Stimulated activated naive CD8-positive, alpha-beta T cell treated with anti-CD3 and anti-CD28 coated beads, Interleukin-15, amount 100 ng/mL, for 72 hours (primary cell): ENCODE results near the gene BTRC.

Experiments
- ATAC-seq: fragments of 150-1000 bp; cut with Tn5 transposase; 2 replicates; pipeline ENCODE4 v1.10.0; 2021; ENCODE audit warnings: mild to moderate bottlenecking, moderate library complexity
- DNase-seq, 2 donors: peaks; one replicate each; pipeline ENCODE4 v3.0.0; 2021 to 2022
- H3K27ac Mint-ChIP-seq, 2 donors: one replicate each; pipeline ENCODE4 v1.8.0; 2022; ENCODE audit warnings: mild to moderate bottlenecking in 2 of 2, mixed read lengths in 2 of 2, moderate library complexity in 2 of 2
- H3K27me3 Mint-ChIP-seq: one replicate; pipeline ENCODE4 v1.8.0; 2022; ENCODE audit warnings: mixed read lengths
- H3K4me1 Mint-ChIP-seq: one replicate; pipeline ENCODE4 v1.8.0; 2022; ENCODE audit warnings: mild to moderate bottlenecking, mixed read lengths
- H3K4me3 Mint-ChIP-seq, 2 donors: one replicate each; pipeline ENCODE4 v1.8.0; 2022; ENCODE audit warnings: mild to moderate bottlenecking in 2 of 2, mixed read lengths in 2 of 2, moderate library complexity in 1 of 2
- H3K9me3 Mint-ChIP-seq, 2 donors: one replicate each; pipeline ENCODE4 v1.8.0; 2022; ENCODE audit warnings: mixed read lengths in 2 of 2

The BTRC gene

GRCh38 chr10:101493249-101493648 lies 139.3 kb downstream of the BTRC start:
- Mint-ChIP-seq H3K4me3 (no peak overlapping the region), H3K27ac (no peak overlapping the region), H3K9me3 (no peaks in the 10 kb centered on the region), H3K27me3 (no peaks in the 10 kb centered on the region), H3K4me1 (no peaks in the 10 kb centered on the region)
- ATAC-seq (no peak), DNase-seq (no peak)

GRCh38 chr10:101493782-101494281 lies 139.9 kb downstream of the BTRC start:
- Mint-ChIP-seq H3K4me1 (no peaks in the 10 kb centered on the region), H3K9me3 (no peaks in the 10 kb centered on the region), H3K27ac (no peak overlapping the region), H3K27me3 (no peaks in the 10 kb centered on the region), H3K4me3 (no peak overlapping the region)
- ATAC-seq = no peak
- no peak for DNase-seq

- H3K27me3 Mint-ChIP-seq = no peaks in the 10 kb centered on the region
- H3K4me3 Mint-ChIP-seq = no peak overlapping the region
- no peaks in the 10 kb centered on the region for H3K4me1 Mint-ChIP-seq
- no peaks in the 10 kb centered on the region for H3K9me3 Mint-ChIP-seq
- ATAC-seq (no peak), DNase-seq (no peak)
- no peak overlapping the region for H3K27ac Mint-ChIP-seq
Measured at GRCh38 chr10:101494650-101495049, 140.7 kb downstream of the BTRC start.

- H3K27me3 Mint-ChIP-seq = no peaks in the 10 kb centered on the region
- H3K4me1 Mint-ChIP-seq = no peaks in the 10 kb centered on the region
- ATAC-seq = no peak
- H3K27ac Mint-ChIP-seq = no peak overlapping the region
- DNase-seq = no peak
- H3K4me3 Mint-ChIP-seq = no peak overlapping the region
- no peaks in the 10 kb centered on the region for H3K9me3 Mint-ChIP-seq
Measured at GRCh38 chr10:101495324-101495925, 141.5 kb downstream of the BTRC start.

GRCh38 chr10:101504438-101504837 lies 150.5 kb downstream of the BTRC start:
- Mint-ChIP-seq H3K9me3 (no peaks in the 10 kb centered on the region), H3K4me3 (no peak overlapping the region), H3K27me3 (no peaks in the 10 kb centered on the region), H3K4me1 (no peaks in the 10 kb centered on the region), H3K27ac (no peak overlapping the region)
- DNase-seq = no peak
- ATAC-seq = no peak

GRCh38 chr10:101506829-101507661 lies 153.1 kb downstream of the BTRC start:
- H3K27me3 Mint-ChIP-seq = no peaks in the 10 kb centered on the region
- H3K4me1 Mint-ChIP-seq = no peaks in the 10 kb centered on the region
- no peak overlapping the region for H3K4me3 Mint-ChIP-seq
- ATAC-seq (no peak), DNase-seq (no peak)
- H3K27ac Mint-ChIP-seq = no peak overlapping the region
- H3K9me3 Mint-ChIP-seq = no peaks in the 10 kb centered on the region

GRCh38 chr10:101507828-101508227 lies 153.9 kb downstream of the BTRC start:
- no peak overlapping the region for H3K4me3 Mint-ChIP-seq
- H3K9me3 Mint-ChIP-seq = no peaks in the 10 kb centered on the region
- H3K27ac Mint-ChIP-seq = no peak overlapping the region

GRCh38 chr10:101511938-101512337 lies 158.0 kb downstream of the BTRC start:
- ATAC-seq (no peak), DNase-seq (no peak)
- Mint-ChIP-seq H3K4me1 (no peaks in the 10 kb centered on the region), H3K27me3 (no peaks in the 10 kb centered on the region), H3K27ac (no peak overlapping the region), H3K4me3 (no peak overlapping the region), H3K9me3 (no peaks in the 10 kb centered on the region)

More at GRCh38 chr10:101507828-101508227, 153.9 kb downstream of the BTRC start:
- DNase-seq (no peak), ATAC-seq (no peak)
- Mint-ChIP-seq H3K4me1 (no peaks in the 10 kb centered on the region), H3K27me3 (no peaks in the 10 kb centered on the region)

- Mint-ChIP-seq H3K9me3 (no peaks in the 10 kb centered on the region), H3K4me3 (no peak overlapping the region), H3K27me3 (no peaks in the 10 kb centered on the region), H3K4me1 (no peaks in the 10 kb centered on the region), H3K27ac (no peak overlapping the region)
- ATAC-seq (no peak), DNase-seq (no peak)
Measured at GRCh38 chr10:101512738-101513137, 158.8 kb downstream of the BTRC start.

- DNase-seq = no peak
- no peak for ATAC-seq
- Mint-ChIP-seq H3K9me3 (no peaks in the 10 kb centered on the region), H3K27me3 (no peaks in the 10 kb centered on the region), H3K27ac (no peak overlapping the region), H3K4me3 (no peak overlapping the region), H3K4me1 (no peaks in the 10 kb centered on the region)
Measured at GRCh38 chr10:101513733-101514132, 159.8 kb downstream of the BTRC start.

GRCh38 chr10:101525848-101526247 lies 171.9 kb downstream of the BTRC start:
- Mint-ChIP-seq H3K9me3 (no peaks in the 10 kb centered on the region), H3K27ac (no peak overlapping the region), H3K4me1 (peaks cover 7% of the 10 kb centered on the region), H3K4me3 (no peak overlapping the region), H3K27me3 (no peaks in the 10 kb centered on the region)
- ATAC-seq (no peak), DNase-seq (no peak)

- ATAC-seq (no peak), DNase-seq (no peak)
- H3K27ac Mint-ChIP-seq = no peak overlapping the region
Measured at GRCh38 chr10:101529207-101529606, 175.2 kb downstream of the BTRC start.

GRCh38 chr10:101529725-101530553 lies 176.0 kb downstream of the BTRC start:
- DNase-seq (no peak), ATAC-seq (no peak)
- Mint-ChIP-seq H3K4me3 (no peak overlapping the region), H3K4me1 (peaks cover 7% of the 10 kb centered on the region), H3K27ac (no peak overlapping the region), H3K27me3 (no peaks in the 10 kb centered on the region), H3K9me3 (no peaks in the 10 kb centered on the region)

More at GRCh38 chr10:101529207-101529606, 175.2 kb downstream of the BTRC start:
- H3K4me1 Mint-ChIP-seq = peaks cover 7% of the 10 kb centered on the region
- H3K4me3 Mint-ChIP-seq = no peak overlapping the region
- H3K27me3 Mint-ChIP-seq = no peaks in the 10 kb centered on the region
- no peaks in the 10 kb centered on the region for H3K9me3 Mint-ChIP-seq

- H3K27me3 Mint-ChIP-seq = no peaks in the 10 kb centered on the region
- no peak overlapping the region for H3K4me3 Mint-ChIP-seq
- H3K9me3 Mint-ChIP-seq = no peaks in the 10 kb centered on the region
- H3K4me1 Mint-ChIP-seq = no peaks in the 10 kb centered on the region
- H3K27ac Mint-ChIP-seq = no peak overlapping the region
- ATAC-seq (no peak), DNase-seq (no peak)
Measured at GRCh38 chr10:101535949-101536348, 182.0 kb downstream of the BTRC start.

GRCh38 chr10:101536800-101537199 lies 182.8 kb downstream of the BTRC start:
- DNase-seq (no peak), ATAC-seq (no peak)
- Mint-ChIP-seq H3K27me3 (no peaks in the 10 kb centered on the region), H3K27ac (no peak overlapping the region), H3K4me3 (no peak overlapping the region), H3K9me3 (no peaks in the 10 kb centered on the region), H3K4me1 (no peaks in the 10 kb centered on the region)

- Mint-ChIP-seq H3K27me3 (no peaks in the 10 kb centered on the region), H3K4me3 (no peak overlapping the region), H3K9me3 (no peaks in the 10 kb centered on the region), H3K4me1 (no peaks in the 10 kb centered on the region), H3K27ac (no peak overlapping the region)
- DNase-seq (no peak), ATAC-seq (no peak)
Measured at GRCh38 chr10:101538446-101538845, 184.5 kb downstream of the BTRC start.
